Skeletal muscle satellite cell (primary cell): ENCODE measurements around the gene GSC.
"Not testable (repeated sequence)": the region's sequence is repeated elsewhere in the genome, so short reads cannot be mapped to it uniquely, and the experiment has no call there.

Experiments
- H3K27me3 ChIP-seq: 2 replicates; pipeline ENCODE4 v1.7.0; 2013; ENCODE audit warnings: low read length; ENCODE audit not compliant: control insufficient read depth, insufficient read depth
- H3K36me3 ChIP-seq: 2 replicates; pipeline ENCODE4 v1.7.0; 2013; ENCODE audit warnings: mild to moderate bottlenecking, control low read depth, low read length; ENCODE audit not compliant: insufficient read depth
- H3K4me1 ChIP-seq: 2 replicates; pipeline ENCODE4 v1.7.0; 2013; ENCODE audit warnings: low read length; ENCODE audit not compliant: control insufficient read depth, insufficient read depth
- H3K4me2 ChIP-seq: 2 replicates; pipeline ENCODE4 v1.7.0; 2013; ENCODE audit warnings: mild to moderate bottlenecking, low read length
- H3K4me3 ChIP-seq: 2 replicates; pipeline ENCODE4 v1.7.0; 2013; ENCODE audit warnings: low read length
- H3K9ac ChIP-seq: 2 replicates; pipeline ENCODE4 v1.7.0; 2013; ENCODE audit warnings: mild to moderate bottlenecking, low read depth, low read length, moderate library complexity
- H3K9me3 ChIP-seq: replicated peaks from 2 replicates; pipeline ENCODE4 v1.7.0; 2013; ENCODE audit warnings: mild to moderate bottlenecking, control low read depth, low read length

Gene GSC

GRCh38 chr14:94752591-94753436 is 17.1 kb downstream of the GSC start:
- H3K27me3 ChIP-seq: peaks cover 23% of the 10 kb centered on the region
- no peak overlapping the region for H3K4me2 ChIP-seq
- no peaks in the 10 kb centered on the region for H3K4me1 ChIP-seq
- no peak overlapping the region for H3K4me3 ChIP-seq
- no peak overlapping the region for H3K9ac ChIP-seq
- H3K36me3 ChIP-seq: no peaks in the 10 kb centered on the region
- H3K9me3 ChIP-seq: no peaks in the 10 kb centered on the region

GRCh38 chr14:94751956-94752355 is 18.0 kb downstream of the GSC start:
- Histone ChIP-seq H3K9me3 (no peaks in the 10 kb centered on the region), H3K4me1 (no peaks in the 10 kb centered on the region), H3K4me3 (no peak overlapping the region), H3K4me2 (no peak overlapping the region), H3K9ac (no peak overlapping the region), H3K36me3 (no peaks in the 10 kb centered on the region), H3K27me3 (peaks cover 23% of the 10 kb centered on the region)

GRCh38 chr14:94751321-94751720 is 18.6 kb downstream of the GSC start:
- H3K9me3 ChIP-seq: no peaks in the 10 kb centered on the region
- H3K27me3 ChIP-seq: peaks cover 22% of the 10 kb centered on the region
- H3K4me1 ChIP-seq: no peaks in the 10 kb centered on the region
- no peaks in the 10 kb centered on the region for H3K36me3 ChIP-seq
- H3K9ac ChIP-seq: no peak overlapping the region
- H3K4me2 ChIP-seq: no peak overlapping the region
- no peak overlapping the region for H3K4me3 ChIP-seq

DNA sequence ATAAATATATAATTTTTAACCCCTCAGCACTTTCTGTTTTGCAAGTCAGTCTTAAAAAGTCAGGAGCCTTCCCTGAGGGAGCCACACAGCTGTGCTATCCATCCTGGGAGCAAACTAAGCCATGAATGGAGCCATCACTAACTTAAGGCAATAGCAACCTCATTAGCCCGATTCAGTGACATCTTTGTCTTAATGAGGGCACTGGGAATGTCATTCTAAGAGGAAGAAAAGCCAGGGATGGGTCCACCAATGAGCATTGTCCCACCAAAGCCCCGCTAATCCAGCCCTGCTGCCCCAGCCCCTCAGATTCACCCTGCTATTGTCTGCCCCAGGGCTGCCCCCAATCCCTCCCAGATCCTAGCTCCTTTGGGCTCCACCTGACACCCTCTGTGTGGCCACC is 19.5 kb downstream of the GSC start:
- Histone ChIP-seq H3K4me3 (no peak overlapping the region), H3K9me3 (no peaks in the 10 kb centered on the region), H3K4me1 (no peaks in the 10 kb centered on the region), H3K9ac (no peak overlapping the region), H3K36me3 (no peaks in the 10 kb centered on the region), H3K27me3 (peaks cover 19% of the 10 kb centered on the region), H3K4me2 (no peak overlapping the region)

DNA sequence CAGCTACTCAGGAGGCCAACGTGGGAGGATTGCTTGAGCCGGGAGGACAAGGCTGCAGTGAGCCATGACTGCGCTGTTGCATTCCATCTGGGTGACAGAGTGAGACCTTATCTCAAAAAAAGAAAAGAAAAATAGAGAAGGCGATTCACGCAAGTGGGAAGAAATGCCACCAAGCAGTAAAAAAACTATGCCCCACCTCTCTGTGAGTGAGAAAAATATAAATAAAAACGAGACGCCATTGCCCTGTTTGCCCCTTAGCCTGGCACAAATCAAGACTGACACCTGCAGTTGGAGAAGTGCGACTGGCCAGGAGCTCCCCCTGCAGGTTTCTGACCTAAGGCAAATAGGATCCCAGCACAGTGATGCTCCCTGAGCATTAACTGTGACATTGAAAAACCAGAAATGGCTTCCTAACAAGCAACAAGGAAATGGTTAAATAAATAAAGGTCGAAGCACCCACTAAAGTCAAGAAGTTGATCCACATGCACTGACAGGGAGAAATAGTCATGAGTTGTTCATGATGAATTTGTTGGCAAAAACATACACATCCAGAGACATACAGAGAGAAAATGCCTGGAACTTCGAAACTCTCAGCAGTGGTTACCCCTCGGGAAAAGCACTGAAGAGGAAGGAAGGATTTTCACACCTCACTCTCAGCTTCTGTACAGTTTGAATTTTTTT is 21.1 kb downstream of the GSC start:
- Histone ChIP-seq H3K9me3 (no peaks in the 10 kb centered on the region), H3K36me3 (no peaks in the 10 kb centered on the region), H3K4me1 (no peaks in the 10 kb centered on the region), H3K4me3 (no peak overlapping the region), H3K4me2 (no peak overlapping the region), H3K9ac (no peak overlapping the region), H3K27me3 (peaks cover 19% of the 10 kb centered on the region)

- Histone ChIP-seq H3K9ac (no peak overlapping the region), H3K4me1 (no peaks in the 10 kb centered on the region), H3K4me3 (no peak overlapping the region), H3K9me3 (no peaks in the 10 kb centered on the region), H3K4me2 (no peak overlapping the region), H3K27me3 (peaks cover 12% of the 10 kb centered on the region), H3K36me3 (no peaks in the 10 kb centered on the region)
These were observed 22.2 kb downstream of the GSC start for GRCh38 chr14:94747739-94748138.

- H3K4me2 ChIP-seq, H3K9me3 ChIP-seq, H3K4me1 ChIP-seq, H3K27me3 ChIP-seq, H3K9ac ChIP-seq, H3K4me3 ChIP-seq, H3K36me3 ChIP-seq: not testable (repeated sequence)
These were observed 22.8 kb downstream of the GSC start for GRCh38 chr14:94747153-94747552.

DNA sequence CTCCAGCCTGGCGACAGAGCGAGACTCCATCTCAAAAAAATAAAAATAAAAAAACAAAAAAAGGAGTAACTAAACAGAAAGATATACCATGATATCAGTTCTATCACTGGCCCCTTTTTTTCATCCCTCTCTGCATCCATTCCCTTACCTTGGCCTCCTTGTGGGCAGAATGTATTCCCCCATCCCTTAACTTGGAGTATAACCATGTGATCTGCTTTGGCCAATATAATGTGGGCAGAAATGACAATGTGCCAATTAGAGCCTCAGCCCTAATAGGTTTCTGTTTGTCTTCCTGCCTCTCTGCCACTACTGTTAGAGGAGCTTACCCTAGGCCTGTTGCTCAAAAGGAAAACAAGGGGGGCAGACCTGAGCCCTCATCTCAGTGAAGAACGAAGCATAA is 23.8 kb downstream of the GSC start:
- H3K9ac ChIP-seq: no peak overlapping the region
- no peak overlapping the region for H3K4me2 ChIP-seq
- H3K36me3 ChIP-seq: no peaks in the 10 kb centered on the region
- H3K4me1 ChIP-seq: no peaks in the 10 kb centered on the region
- H3K27me3 ChIP-seq: peaks cover 4% of the 10 kb centered on the region
- H3K4me3 ChIP-seq: no peak overlapping the region
- H3K9me3 ChIP-seq: no peaks in the 10 kb centered on the region

DNA sequence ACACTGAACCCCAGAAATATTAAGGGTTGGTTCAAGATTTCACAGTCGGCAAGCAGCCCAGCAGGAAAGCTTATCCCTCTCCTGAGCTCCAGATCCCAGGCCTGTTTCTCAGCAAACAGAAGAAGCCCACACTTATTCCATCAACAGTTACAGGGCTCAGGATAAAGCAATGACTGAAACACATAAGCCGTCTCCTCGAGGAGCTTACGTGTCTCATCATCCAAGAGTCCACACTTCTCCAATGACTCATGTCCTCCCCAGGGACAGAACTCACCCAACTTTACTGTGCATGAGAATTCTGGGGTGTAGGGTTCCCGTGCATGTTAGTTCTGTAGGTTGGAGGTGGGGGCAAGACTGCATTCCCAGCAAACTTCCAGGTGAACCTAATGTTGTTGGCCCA is 31.2 kb downstream of the GSC start:
- no peak overlapping the region for H3K4me3 ChIP-seq
- H3K4me2 ChIP-seq: no peak overlapping the region
- H3K27me3 ChIP-seq: no peaks in the 10 kb centered on the region

DNA sequence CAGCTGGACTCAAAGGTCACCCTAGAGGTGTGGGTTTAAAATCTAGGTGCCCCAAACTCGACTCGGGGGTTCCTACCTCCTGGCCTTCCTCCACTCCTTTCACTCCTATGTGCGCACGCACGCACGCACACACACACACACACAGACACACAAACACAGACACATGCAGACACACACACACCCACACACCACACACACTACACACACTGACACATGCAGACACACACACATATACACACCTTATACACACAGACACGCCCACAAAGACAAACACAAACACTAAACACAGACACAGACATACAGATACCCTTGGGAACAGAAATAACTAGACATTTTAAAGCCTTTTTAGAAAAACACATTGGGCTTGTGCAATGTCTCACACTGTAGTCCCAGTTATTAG is 31.8 kb downstream of the GSC start:
- H3K9me3 ChIP-seq: no peaks in the 10 kb centered on the region
- no peak overlapping the region for H3K9ac ChIP-seq
- no peak overlapping the region for H3K4me2 ChIP-seq
- H3K4me3 ChIP-seq: no peak overlapping the region
- no peaks in the 10 kb centered on the region for H3K36me3 ChIP-seq
- no peaks in the 10 kb centered on the region for H3K27me3 ChIP-seq
- no peaks in the 10 kb centered on the region for H3K4me1 ChIP-seq

More for the DNA sequence above, 31.2 kb downstream of the GSC start:
- Histone ChIP-seq H3K4me1 (no peaks in the 10 kb centered on the region), H3K9me3 (no peaks in the 10 kb centered on the region), H3K9ac (no peak overlapping the region), H3K36me3 (no peaks in the 10 kb centered on the region)

GRCh38 chr14:94728950-94729349 is 41.0 kb downstream of the GSC start:
- Histone ChIP-seq H3K27me3 (peaks cover 7% of the 10 kb centered on the region), H3K4me3 (no peak overlapping the region), H3K9ac (no peak overlapping the region), H3K4me1 (no peaks in the 10 kb centered on the region), H3K4me2 (no peak overlapping the region), H3K9me3 (no peaks in the 10 kb centered on the region), H3K36me3 (no peaks in the 10 kb centered on the region)

DNA sequence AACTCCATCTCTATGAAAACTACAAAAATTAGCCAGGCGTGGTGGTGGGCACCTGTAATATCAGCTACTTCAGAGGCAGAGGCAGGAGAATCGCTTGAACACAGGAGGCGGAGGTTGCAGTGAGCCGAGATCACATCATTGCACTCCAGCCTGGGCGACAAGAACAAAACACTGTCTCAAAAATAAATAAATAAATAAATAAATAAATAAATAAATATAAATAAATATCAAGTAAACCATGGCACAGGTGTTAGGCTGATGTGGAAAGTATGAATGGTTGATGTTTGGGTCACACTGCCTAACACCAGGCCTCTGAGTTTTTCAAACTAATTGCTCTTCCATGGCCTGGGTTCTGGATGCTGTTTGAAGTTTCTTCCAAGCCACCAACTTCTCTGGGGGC is 41.5 kb downstream of the GSC start:
- not testable (repeated sequence) for H3K27me3 ChIP-seq, H3K4me2 ChIP-seq, H3K4me1 ChIP-seq, H3K4me3 ChIP-seq, H3K36me3 ChIP-seq, H3K9me3 ChIP-seq, H3K9ac ChIP-seq
